Calu3 (cell line): ENCODE measurements around the gene VCL. TPM values are rescaled to one million over a fixed set of nuclear protein-coding genes. Genes with fewer than 3 reads are reported as not detected.

Experiments
- BruUV-seq: library from RNA; stranded (reverse); fragments of 400-500 nt; replicated peaks from 2 replicates; lab custom pipeline; 2021; lab: Mats Ljungman, UMichigan
- CTCF ChIA-PET: fragments of 300-600 bp; sonication (Branson Sonifier 250); formaldehyde crosslinking; loops from one replicate; lab custom pipeline; 2022; ENCODE audit warnings: antibody characterized with exemption; lab: Charles Lee
- DNase-seq: peaks from one replicate; pipeline ENCODE4 v3.0.0; 2022
- H3K27ac Mint-ChIP-seq: one replicate; pipeline ENCODE4 v1.8.0; 2022; ENCODE audit warnings: mixed read lengths; ENCODE audit not compliant: unreplicated experiment
- H3K27me3 Mint-ChIP-seq: one replicate; pipeline ENCODE4 v1.8.0; 2022; ENCODE audit warnings: mixed read lengths; ENCODE audit not compliant: unreplicated experiment
- H3K36me3 Mint-ChIP-seq: one replicate; pipeline ENCODE4 v1.8.0; 2022; ENCODE audit warnings: mild to moderate bottlenecking, moderate library complexity, mixed read lengths; ENCODE audit not compliant: insufficient read depth, unreplicated experiment
- H3K4me1 Mint-ChIP-seq: one replicate; pipeline ENCODE4 v1.8.0; 2022; ENCODE audit warnings: mild to moderate bottlenecking, low read depth, mixed read lengths; ENCODE audit not compliant: unreplicated experiment
- H3K4me3 Mint-ChIP-seq: one replicate; pipeline ENCODE4 v1.8.0; 2022; ENCODE audit warnings: mild to moderate bottlenecking, low read depth, moderate library complexity, mixed read lengths; ENCODE audit not compliant: unreplicated experiment
- H3K9me3 Mint-ChIP-seq: one replicate; pipeline ENCODE4 v1.8.0; 2022; ENCODE audit warnings: low read depth, mixed read lengths; ENCODE audit not compliant: unreplicated experiment
- intact Hi-C: fragments of 100-400 bp; cut with micrococcal nuclease; formaldehyde crosslinking; loops from one replicate; pipeline ENCODE4 v1.10.0; 2022; ENCODE audit not compliant: unreplicated experiment
- total RNA-seq: library from RNA; stranded (reverse); gene quantifications from 2 replicates; pipeline ENCODE4 v1.2.3, GENCODE V29; 2022
- TF ChIP-seq, protein P1 (sequence below): fragments of 200-600 bp; IDR thresholded peaks from one replicate; pipeline ENCODE4 v1.8.0; 2022; ENCODE audit warnings: antibody characterized with exemption; ENCODE audit not compliant: unreplicated experiment

Gene VCL
- total RNA-seq, 1 experiment from 2014 or later = 237 TPM

DNA sequence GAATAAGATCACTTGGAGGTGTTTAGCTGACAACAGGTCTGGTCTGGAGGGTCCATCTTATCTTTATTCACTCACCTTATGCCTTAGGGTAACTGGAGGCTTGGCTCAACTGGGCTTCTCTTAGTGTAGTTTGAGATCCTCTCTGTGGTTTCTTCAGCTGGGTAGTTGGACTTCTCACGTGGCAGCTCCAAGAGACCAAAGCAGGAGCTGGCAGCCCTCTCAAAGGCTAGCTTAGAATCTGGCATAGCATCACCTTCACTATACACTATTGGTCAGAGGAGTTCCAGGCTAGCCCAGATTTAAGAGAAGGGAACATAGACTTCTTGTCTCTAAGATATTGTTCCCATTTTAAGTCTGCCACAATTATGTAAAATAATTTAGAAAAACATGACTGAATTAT lies 169.5 kb downstream of the VCL start:
- H3K4me3 Mint-ChIP-seq = no peak overlapping the region
- H3K36me3 Mint-ChIP-seq = no peaks in the 10 kb centered on the region
- no peaks in the 10 kb centered on the region for H3K27me3 Mint-ChIP-seq
- BruUV-seq = no TSS peak
- no peak for DNase-seq
- TF ChIP-seq, protein P1, sequence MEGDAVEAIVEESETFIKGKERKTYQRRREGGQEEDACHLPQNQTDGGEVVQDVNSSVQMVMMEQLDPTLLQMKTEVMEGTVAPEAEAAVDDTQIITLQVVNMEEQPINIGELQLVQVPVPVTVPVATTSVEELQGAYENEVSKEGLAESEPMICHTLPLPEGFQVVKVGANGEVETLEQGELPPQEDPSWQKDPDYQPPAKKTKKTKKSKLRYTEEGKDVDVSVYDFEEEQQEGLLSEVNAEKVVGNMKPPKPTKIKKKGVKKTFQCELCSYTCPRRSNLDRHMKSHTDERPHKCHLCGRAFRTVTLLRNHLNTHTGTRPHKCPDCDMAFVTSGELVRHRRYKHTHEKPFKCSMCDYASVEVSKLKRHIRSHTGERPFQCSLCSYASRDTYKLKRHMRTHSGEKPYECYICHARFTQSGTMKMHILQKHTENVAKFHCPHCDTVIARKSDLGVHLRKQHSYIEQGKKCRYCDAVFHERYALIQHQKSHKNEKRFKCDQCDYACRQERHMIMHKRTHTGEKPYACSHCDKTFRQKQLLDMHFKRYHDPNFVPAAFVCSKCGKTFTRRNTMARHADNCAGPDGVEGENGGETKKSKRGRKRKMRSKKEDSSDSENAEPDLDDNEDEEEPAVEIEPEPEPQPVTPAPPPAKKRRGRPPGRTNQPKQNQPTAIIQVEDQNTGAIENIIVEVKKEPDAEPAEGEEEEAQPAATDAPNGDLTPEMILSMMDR = no peak
- H3K27ac Mint-ChIP-seq = no peak overlapping the region
- intact Hi-C loops = no loop called here
- H3K4me1 Mint-ChIP-seq = peaks cover 14% of the 10 kb centered on the region
- H3K9me3 Mint-ChIP-seq = no peaks in the 10 kb centered on the region
- CTCF ChIA-PET = interaction anchor here (1.4 kb wide), 1 partner anchor 9 kb away, joined by 3 read pairs; no protein-coding TSS in a partner anchor

Other genes starting within 250 kb of the VCL start
- gene CHCHD1, start 216.1 kb upstream of the VCL start, total RNA-seq = 39.2 and 44.1 TPM in 2 replicates
- 59.9 and 69.9 TPM in 2 replicates for gene ZSWIM8, start 212.5 kb upstream of the VCL start, total RNA-seq
- gene NDST2, start 186.5 kb upstream of the VCL start, total RNA-seq = 24.8 and 26.7 TPM in 2 replicates
- gene CAMK2G, start 123.6 kb upstream of the VCL start, total RNA-seq = 58.1 and 58.9 TPM in 2 replicates
- gene PLAU, start 87.0 kb upstream of the VCL start, total RNA-seq = 655 and 706 TPM in 2 replicates
- 52.2 and 52.6 TPM in 2 replicates for gene AP3M1, start 152.7 kb downstream of the VCL start, total RNA-seq
- gene ADK, start 153.1 kb downstream of the VCL start, total RNA-seq = 62.5 and 66.6 TPM in 2 replicates